Activated CD4-positive, CD25-positive, alpha-beta regulatory T cell treated with anti-CD3 and anti-CD28 coated beads, Interleukin-2, amount 50 U/mL, for 16 hours (primary cell): ENCODE results near the gene PLEKHG5.

Experiments used
- DNase-seq: peaks from one replicate; pipeline ENCODE4 v3.0.0-alpha.2; 2020; ENCODE audit warnings: low read depth, low spot score

The PLEKHG5 gene

GRCh38 chr1:6510493-6510892, 19.0 kb upstream of the PLEKHG5 start:
- no peak for DNase-seq

- DNase-seq, result no peak
Observed at GRCh38 chr1:6509919-6510291, 18.4 kb upstream of the PLEKHG5 start.

DNA sequence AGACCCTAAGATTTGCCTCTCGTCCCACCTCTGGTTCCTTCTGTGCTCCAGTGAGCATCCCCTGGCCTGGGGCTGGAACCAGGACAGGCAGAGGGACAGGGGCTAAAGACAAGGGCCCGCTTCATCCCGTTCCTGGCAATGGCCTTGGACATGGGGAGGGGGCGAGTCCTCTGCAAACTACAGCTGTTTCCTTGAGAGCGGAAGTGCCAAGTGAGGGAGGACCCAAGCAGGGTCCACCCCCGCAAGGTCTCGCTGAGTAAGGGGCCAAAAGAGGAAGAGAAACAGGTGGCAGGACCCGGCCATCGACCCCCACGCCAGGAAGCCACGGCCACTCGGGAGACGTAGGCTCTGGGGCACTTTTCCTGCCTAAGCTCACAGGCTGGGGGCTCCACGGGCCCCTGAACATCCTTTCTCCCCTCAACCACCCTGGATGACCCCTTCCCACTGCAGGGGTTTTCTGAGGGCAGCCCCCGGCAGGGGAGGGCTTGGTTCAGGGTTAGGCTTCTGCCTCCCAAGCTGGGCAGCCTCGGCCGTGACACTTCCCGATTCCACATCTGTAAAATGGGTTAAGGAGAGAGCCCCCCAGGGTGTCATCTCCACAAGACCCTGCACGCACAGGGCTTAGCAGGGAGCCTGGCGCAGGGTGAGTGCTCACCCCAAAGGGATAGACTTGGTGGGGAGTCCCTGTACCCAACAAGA, 17.9 kb upstream of the PLEKHG5 start:
- no peak for DNase-seq

DNA sequence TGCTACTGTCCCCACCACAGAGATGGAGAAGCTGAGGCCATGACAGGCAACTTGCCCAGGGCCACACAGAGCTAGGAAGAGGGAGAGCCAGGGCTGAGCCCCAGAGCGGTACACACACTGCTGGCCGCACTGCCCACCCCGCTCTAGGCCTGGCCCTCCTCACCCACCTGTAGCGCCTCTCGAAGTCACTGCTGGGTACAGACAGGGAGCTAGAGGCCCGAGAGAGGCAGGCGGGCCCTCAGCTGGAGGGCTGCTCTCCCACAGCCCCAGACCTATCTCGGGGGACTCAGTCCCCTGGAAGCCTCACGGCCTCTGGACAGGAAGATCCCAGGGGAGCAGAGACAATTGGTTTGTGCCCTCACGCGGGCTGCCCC, 17.3 kb upstream of the PLEKHG5 start:
- no peak for DNase-seq

DNA sequence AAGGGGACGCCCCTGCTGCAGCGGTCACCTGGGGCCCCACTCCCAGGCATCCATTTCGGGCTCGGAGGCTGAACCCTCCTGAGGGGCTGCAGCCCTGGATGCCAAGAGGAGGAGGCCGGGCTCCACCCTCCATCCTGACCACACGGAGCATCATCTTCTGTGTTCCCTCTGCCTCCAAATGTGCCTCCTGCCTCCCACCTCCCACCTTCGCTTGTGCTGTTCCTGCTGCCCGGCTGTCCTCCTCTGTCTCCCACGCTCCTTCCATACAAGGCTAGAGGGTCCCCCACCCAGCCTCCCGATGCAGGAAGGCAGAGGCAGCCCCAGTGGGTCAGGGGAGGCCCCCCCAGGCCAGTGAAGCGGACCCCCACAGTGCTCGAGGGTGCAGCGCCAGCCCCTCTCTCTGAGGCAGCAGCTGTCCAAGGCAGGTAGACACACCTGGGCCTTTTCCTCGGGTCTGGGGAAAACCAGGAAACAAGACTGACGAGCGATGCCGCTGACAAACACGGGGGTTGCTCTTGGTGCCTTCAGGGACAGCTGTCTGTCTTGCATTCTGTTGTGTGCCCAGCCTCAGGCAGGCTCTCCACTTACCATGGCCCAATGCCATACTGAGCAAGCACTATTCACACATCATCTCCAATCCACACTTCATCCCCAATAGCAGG, 16.8 kb upstream of the PLEKHG5 start:
- DNase-seq, result no peak

DNA sequence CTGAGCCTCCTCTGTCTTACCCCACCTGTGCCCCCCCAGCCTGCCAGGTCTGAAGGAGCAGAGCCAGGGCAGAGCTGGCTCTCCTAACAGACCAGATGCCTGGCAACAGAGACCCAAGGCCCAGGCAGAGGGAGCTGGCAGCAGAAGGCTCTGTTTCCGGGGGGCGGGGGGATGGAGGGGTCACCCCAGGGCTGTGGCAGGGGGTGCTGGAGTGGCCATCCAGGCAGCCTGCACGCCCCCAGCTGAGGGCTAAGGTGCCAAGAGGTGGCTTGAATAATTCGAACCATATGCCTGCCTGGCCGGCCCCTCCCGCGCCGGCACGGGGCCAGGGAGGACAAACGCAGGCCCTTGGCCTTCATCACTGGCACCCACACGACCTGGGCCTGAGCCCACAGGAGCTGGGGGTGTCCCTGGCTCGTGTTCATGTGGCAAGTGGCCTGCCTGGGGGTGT, 16.0 kb upstream of the PLEKHG5 start:
- DNase-seq, result no peak

- DNase-seq, result no peak
Observed at GRCh38 chr1:6507037-6507428, 15.6 kb upstream of the PLEKHG5 start.

DNA sequence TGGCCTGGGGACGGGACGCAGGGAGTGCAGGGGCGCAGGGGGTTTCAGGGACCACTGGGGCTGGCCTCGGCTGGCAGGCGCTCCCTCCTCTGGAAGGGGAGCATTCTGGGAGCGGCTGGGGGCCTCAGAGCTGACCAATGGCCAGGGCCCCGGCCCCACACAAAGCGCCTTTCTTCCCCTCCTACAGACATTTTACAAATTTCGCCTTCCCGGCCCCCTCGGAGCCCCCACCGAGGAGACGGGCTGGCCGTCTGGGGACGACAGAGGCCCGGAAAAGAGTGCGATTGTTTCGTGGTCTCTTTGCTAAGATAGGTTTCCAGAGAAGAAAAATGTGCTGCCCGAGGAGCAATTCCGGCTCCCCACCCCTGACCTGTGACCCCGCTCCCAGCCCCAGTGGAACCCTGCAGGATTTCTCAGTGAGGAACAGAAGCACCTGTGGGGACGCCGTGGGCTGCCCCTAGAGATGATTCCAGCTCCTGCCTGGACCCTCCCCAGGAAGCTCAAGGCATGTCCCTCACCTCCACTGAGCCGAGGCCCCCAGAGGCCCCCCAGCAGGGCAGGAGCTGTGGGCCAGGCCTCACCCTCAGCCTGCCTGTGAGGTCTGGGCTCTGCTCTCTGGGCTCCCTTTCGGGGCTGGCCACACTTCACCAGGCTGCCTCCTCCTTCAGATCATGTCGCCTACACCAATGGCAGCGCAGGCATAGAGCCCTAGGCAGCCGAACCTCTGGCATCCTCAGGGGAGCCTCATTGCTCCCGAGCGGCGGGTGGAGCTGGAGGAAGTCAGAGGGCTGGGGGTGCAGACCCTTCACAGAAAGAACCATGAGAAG, 15.0 kb upstream of the PLEKHG5 start:
- no peak for DNase-seq

- DNase-seq, result no peak
Observed at GRCh38 chr1:6505367-6506209, 14.1 kb upstream of the PLEKHG5 start.

GRCh38 chr1:6504887-6505286, 13.4 kb upstream of the PLEKHG5 start:
- no peak for DNase-seq

GRCh38 chr1:6503884-6504602, 12.6 kb upstream of the PLEKHG5 start:
- no peak for DNase-seq

DNA sequence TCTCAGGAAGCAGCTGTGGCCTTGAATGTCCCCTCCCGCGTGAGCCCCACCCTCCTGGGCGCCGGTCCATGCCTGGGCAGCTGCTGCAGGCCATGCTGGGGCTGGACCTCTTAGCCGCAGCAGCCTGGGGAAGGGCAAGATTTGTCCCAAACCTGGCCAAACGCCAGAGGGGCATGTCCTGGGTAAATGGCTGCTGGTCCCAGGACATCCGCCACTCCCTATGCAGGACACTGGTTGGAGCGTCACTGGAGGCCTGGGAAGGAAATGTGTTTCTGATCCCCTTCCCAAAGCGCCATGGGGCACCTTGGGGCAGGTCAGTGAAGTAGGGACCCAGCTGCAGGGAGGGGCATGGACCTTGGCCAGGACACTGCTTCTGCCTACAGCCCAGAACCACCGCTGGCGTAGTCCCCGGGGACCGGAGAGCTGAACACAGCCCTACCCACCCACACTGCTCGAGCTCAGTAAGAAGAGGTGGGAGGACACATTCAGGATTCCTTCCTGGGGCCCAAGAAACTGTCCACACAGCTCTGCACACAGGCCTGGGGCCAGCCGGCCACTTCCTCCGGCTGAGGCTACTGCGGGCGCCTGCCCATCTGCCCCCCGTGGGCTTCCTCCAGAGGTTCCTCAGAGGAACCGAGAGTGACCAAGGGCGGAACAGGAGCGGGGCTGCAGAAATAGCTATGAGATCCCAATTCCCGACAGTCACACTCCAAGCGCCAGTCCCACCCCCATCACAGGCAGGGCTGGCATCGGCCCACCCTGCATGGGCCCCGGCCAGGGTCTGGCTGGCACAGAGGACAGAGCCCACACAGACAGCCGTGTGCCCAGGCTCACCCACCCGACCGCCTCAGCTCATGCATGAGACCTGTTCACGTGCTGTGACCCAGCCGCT, 10.8 kb upstream of the PLEKHG5 start:
- DNase-seq, result no peak

DNA sequence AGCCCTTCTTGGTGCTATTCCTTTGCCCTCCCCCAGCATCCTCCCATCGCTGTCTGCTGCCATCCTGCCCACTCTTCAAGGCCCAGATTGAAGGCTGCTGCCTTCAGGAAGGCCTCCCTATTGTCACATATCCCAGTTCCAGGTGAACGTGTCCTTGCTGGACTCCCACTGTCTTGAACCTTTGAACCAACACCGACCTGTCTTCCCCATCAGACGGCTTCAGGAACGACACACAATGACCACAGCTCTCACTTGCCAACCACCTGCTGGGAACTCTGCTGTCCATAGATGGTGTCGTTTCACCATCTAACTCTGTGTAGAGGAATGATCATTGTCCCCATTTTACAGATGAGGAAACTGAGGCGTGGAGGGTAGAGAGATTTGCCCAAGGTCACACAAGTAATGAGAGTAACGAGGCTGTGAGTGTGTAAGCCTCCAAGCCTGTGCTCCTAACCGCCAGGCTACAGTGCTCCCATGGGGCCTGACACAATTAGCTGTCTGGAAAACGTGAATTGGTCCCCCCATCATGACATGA, 9.9 kb upstream of the PLEKHG5 start:
- DNase-seq, result no peak

DNA sequence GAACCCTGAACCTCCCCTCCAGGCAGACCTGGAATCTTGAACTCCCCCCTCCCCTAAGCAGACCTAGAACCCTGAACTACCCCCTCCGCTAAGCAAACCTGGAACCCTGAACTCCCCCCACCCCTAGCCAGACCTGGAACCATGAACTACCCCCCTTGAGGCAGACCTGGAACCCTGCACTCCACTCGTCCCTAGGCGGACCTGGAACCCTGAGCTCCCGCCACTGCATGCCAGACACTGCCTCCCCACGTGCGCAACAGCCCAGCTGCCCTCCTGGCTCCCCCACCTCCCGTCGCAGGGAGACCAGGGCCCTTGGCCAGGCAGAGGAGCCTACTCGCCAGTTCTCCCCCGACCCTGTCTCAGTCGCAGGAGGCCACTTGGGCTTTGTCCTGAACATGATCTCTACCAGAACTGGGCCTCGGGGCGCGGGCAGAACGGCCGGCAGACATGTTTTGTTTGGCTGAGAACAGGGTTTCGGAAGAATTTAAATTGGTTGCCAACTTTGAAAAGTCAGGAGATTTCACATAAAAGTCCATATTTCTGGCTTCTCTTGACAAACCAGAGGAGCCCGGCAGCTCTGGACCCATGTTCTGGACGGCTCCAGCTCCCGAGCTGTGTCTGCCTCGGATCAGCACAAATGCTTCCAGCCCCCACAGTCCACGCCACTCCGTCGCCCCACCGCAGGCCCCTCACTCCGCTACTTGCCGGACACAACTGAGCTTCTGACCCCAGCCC, 9.2 kb upstream of the PLEKHG5 start:
- no peak for DNase-seq

- no peak for DNase-seq
Observed at GRCh38 chr1:6499296-6499695, 7.8 kb upstream of the PLEKHG5 start.

- no peak for DNase-seq
Observed at GRCh38 chr1:6498576-6499111, 7.2 kb upstream of the PLEKHG5 start.

GRCh38 chr1:6497867-6498575, 6.6 kb upstream of the PLEKHG5 start:
- no peak for DNase-seq

DNA sequence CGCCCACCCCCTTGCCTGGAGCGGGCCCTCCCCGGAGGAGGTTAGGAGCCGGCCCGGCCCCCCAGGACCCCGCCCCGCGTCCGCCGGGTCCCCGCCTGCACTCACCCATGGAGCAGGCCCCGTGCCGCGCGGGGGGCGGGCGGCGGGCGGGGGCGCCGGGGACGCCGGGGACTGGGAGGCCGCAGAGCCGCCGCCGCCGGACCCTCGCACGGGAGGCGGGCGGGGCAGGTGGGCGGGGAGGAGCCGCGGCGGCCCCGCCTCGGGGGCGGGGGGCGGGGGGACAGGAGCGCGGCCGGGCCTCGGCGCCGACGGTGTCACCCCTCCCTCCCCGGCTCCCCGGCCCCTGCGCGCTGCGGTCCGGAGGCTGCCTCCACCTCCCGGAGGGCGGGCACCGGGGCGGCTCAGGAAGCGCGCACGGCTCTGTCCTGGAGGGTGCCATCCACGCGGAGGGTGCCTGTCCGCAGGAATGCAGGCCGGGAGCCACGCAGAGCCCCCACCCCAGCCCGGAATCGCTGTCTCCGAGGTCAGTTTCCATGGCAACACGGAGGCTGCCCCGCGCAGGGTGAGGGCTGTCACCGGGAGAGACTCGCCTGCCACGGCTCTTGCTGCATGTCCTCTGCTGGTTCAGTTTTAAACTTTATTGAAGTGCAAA, 5.9 kb upstream of the PLEKHG5 start:
- no peak for DNase-seq
